ENCODE results near the gene TKTL2. TPM values are rescaled to one million over a fixed set of nuclear protein-coding genes. Genes with fewer than 3 reads are reported as not detected.
"Not testable (repeated sequence)": the region's sequence is repeated elsewhere in the genome, so short reads cannot be mapped to it uniquely, and the experiment has no call there.

Gene TKTL2
- total RNA-seq, 1 experiment from 2014 or later: not detected

- Histone ChIP-seq H3K9me3 (no peaks in the 10 kb centered on the region; the same call in 1 of the 2 replicates), H3K4me3 (no peak overlapping the region), H3K27me3 (peaks cover 13% of the 10 kb centered on the region), H3K36me3 (no peaks in the 10 kb centered on the region)
- DNase-seq: no peak
Measured at GRCh38 chr4:163473130-163473529, 424 bp downstream of the TKTL2 start.

GRCh38 chr4:163470391-163470790 lies 3.2 kb downstream of the TKTL2 start:
- Histone ChIP-seq H3K4me3 (no peak overlapping the region), H3K36me3 (no peaks in the 10 kb centered on the region), H3K9me3 (no peaks in the 10 kb centered on the region; the same call in 1 of the 2 replicates), H3K27me3 (peaks cover 13% of the 10 kb centered on the region)
- no peak for DNase-seq

DNA sequence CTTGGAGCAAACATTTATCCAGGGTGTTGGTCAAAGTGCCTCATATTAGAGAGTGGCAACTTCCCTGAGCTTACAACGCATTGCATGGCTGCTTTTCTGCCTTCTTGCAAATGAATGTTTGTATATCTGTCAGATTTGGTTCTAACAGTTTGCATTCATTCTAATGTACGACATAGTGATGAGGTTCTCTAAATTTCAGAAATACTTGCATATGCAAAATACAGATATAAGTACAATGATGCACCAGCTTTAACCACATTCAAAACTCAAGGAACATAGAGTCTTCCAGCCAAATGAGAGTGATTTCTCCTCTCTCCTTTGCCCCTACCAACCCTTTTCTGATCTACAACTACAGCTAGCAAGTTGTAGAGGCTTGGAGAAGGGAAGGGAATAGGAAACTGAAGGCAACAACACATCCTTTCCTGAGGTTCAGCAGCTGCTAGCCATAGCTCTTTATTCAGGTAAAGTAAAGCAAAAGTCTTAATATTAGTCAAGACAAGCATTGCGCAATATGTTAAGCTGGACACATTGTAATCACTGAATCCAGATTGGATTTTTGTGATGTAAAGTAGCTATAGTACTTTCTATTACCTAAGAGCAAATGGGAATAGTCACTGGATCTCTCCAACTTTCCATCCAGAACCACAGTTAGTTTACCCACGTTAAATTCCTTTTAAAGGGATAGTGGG lies 6.3 kb downstream of the TKTL2 start:
- Histone ChIP-seq H3K27me3 (peaks cover 14% of the 10 kb centered on the region), H3K36me3 (no peaks in the 10 kb centered on the region), H3K9me3 (no peaks in the 10 kb centered on the region; the same call in 1 of the 2 replicates), H3K4me3 (no peak overlapping the region)
- no peak for DNase-seq

DNA sequence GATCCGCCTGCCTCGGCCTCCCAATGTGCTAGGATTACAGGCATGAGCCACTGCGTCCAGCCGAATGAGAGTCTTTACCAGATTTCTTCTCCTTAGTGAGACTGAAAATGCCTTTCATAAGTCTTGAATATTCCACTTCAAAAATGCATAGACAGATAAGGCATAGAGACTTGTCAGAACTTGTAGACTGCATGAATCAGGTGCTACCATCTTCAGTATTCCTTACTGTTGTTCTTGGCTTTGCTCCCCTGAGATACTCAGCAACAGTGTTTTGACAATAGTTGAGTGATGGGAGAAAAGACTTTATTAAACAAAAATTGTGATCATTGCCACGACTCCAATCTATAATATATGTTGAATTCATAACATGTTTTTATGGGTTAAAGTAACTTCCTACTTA lies 11.0 kb downstream of the TKTL2 start:
- DNase-seq: no peak
- no peaks in the 10 kb centered on the region for H3K9me3 ChIP-seq
- no peaks in the 10 kb centered on the region for H3K36me3 ChIP-seq
- peaks cover 2% of the 10 kb centered on the region; the same call in 1 of the 2 replicates for H3K27me3 ChIP-seq
- H3K4me3 ChIP-seq: no peak overlapping the region

- Histone ChIP-seq H3K9me3 (no peaks in the 10 kb centered on the region), H3K27me3 (no peaks in the 10 kb centered on the region), H3K4me3 (no peak overlapping the region), H3K36me3 (no peaks in the 10 kb centered on the region)
- DNase-seq: peak; percentile 46
Measured at GRCh38 chr4:163448540-163449203, 24.9 kb downstream of the TKTL2 start.

DNA sequence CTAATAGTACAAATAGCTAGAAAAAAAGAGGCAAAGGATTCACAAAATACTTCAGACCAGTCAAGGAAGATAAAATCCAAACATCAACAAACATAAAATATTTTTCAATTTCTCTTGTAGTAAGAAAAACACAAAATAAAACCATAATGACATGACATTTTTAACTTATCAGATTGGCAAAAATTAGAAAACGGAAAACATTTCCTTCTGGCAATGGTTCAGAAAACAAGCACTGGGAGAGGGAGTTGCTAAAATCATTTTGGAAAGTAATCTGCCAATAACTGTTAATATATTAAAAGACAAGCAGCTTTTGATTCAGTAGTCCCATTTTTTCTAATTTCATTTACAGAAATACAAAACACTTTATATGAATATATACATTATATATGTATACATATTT lies 26.1 kb downstream of the TKTL2 start:
- no peaks in the 10 kb centered on the region for H3K27me3 ChIP-seq

GRCh38 chr4:163447023-163447422 lies 26.5 kb downstream of the TKTL2 start:
- not testable (repeated sequence) for H3K9me3 ChIP-seq, H3K36me3 ChIP-seq, DNase-seq, H3K27me3 ChIP-seq, H3K4me3 ChIP-seq

More for the DNA sequence above, 26.1 kb downstream of the TKTL2 start:
- Histone ChIP-seq H3K9me3 (no peaks in the 10 kb centered on the region), H3K4me3 (no peak overlapping the region), H3K36me3 (no peaks in the 10 kb centered on the region)
- DNase-seq: no peak

DNA sequence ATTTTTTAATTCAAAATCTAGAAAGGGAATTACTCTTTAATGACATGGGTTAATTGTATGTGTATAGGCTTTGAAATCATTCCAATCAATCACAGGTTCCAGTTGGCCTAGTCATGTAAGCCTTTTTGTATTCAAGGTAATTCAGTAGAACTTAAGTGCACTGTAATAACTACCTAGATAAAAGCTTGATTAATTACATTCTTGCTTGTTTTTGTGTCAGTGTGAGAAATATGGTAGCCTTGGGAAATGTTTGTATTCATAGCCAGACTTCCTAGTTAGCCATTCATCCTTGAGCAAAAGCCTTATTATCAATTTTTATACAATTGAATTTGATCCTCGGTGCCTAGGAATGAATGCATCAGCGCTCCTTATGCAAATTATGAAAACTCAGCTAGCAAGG lies 33.5 kb downstream of the TKTL2 start:
- Histone ChIP-seq H3K27me3 (peaks cover 3% of the 10 kb centered on the region), H3K36me3 (no peaks in the 10 kb centered on the region), H3K4me3 (no peak overlapping the region), H3K9me3 (no peaks in the 10 kb centered on the region)
- DNase-seq: no peak

Other genes with a start within 250 kb of the TKTL2 start
- gene NPY1R, start 141.2 kb downstream of the TKTL2 start, total RNA-seq (2014; rRNA removed; shearing (Covaris generic); ENCODE audit: low replicate concordance): 0.03 and 1.2 TPM in 2 replicates
- gene NPY5R, start 129.9 kb downstream of the TKTL2 start, total RNA-seq (2014; rRNA removed; shearing (Covaris generic); ENCODE audit: low replicate concordance): not detected in 2 replicates
- gene TMA16, start 20.9 kb upstream of the TKTL2 start, total RNA-seq (2014; rRNA removed; shearing (Covaris generic); ENCODE audit: low replicate concordance): 51.8 and 86.1 TPM in 2 replicates

All from MG63 (cell line).